Brain microvascular endothelial cell (primary cell): Measurements from ENCODE around the gene PCNT.

Experiments
- DNase-seq: peaks from one replicate; pipeline ENCODE4 v3.0.0-alpha.2; 2020
- H3K27ac ChIP-seq: fragments of 250-450 bp; sonication (Bioruptor Pico); 2 replicates; pipeline ENCODE4 v1.5.1; 2020; ENCODE audit warnings: mild to moderate bottlenecking, moderate library complexity
- H3K27me3 ChIP-seq: fragments of 250-450 bp; sonication (Bioruptor Pico); replicated peaks from 2 replicates; pipeline ENCODE4 v1.5.1; 2020; ENCODE audit warnings: mild to moderate bottlenecking
- H3K36me3 ChIP-seq: fragments of 250-450 bp; sonication (Bioruptor Pico); replicated peaks from 2 replicates; pipeline ENCODE4 v1.5.1; 2020; ENCODE audit warnings: mild to moderate bottlenecking
- H3K4me3 ChIP-seq: 2 replicates; pipeline ENCODE4 v1.5.1; 2011; ENCODE audit warnings: low read depth, mild to moderate bottlenecking, control low read depth, low read length, moderate library complexity
- in situ Hi-C: cut with HindIII; loops from 2 replicates; pipeline ENCODE4 v1.10.0; 2017; ENCODE audit warnings: low sequenced_read_pairs, low pct_ligation_motif_present
- TF ChIP-seq, protein P1 (sequence below): IDR thresholded peaks from 2 replicates; pipeline ENCODE4 v1.5.1; 2011; ENCODE audit warnings: low read depth, mild to moderate bottlenecking, moderate library complexity, low read length, control low read depth, inconsistent platforms; ENCODE audit errors: missing control alignments

The PCNT gene

GRCh38 chr21:46374761-46375389 is 50.9 kb downstream of the PCNT start:
- H3K36me3 ChIP-seq, result no peaks in the 10 kb centered on the region
- TF ChIP-seq, protein P1, sequence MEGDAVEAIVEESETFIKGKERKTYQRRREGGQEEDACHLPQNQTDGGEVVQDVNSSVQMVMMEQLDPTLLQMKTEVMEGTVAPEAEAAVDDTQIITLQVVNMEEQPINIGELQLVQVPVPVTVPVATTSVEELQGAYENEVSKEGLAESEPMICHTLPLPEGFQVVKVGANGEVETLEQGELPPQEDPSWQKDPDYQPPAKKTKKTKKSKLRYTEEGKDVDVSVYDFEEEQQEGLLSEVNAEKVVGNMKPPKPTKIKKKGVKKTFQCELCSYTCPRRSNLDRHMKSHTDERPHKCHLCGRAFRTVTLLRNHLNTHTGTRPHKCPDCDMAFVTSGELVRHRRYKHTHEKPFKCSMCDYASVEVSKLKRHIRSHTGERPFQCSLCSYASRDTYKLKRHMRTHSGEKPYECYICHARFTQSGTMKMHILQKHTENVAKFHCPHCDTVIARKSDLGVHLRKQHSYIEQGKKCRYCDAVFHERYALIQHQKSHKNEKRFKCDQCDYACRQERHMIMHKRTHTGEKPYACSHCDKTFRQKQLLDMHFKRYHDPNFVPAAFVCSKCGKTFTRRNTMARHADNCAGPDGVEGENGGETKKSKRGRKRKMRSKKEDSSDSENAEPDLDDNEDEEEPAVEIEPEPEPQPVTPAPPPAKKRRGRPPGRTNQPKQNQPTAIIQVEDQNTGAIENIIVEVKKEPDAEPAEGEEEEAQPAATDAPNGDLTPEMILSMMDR, result no peak
- DNase-seq, result no peak
- no peaks in the 10 kb centered on the region for H3K27me3 ChIP-seq
- H3K4me3 ChIP-seq, result no peak overlapping the region
- in situ Hi-C loops, result no loop called here
- H3K27ac ChIP-seq, result no peak overlapping the region

GRCh38 chr21:46375560-46376230 is 51.7 kb downstream of the PCNT start:
- no peak for DNase-seq
- H3K27me3 ChIP-seq, result no peaks in the 10 kb centered on the region
- in situ Hi-C loops, result no loop called here
- H3K27ac ChIP-seq, result no peak overlapping the region
- TF ChIP-seq, protein P1, result no peak
- no peaks in the 10 kb centered on the region for H3K36me3 ChIP-seq
- H3K4me3 ChIP-seq, result no peak overlapping the region

DNA sequence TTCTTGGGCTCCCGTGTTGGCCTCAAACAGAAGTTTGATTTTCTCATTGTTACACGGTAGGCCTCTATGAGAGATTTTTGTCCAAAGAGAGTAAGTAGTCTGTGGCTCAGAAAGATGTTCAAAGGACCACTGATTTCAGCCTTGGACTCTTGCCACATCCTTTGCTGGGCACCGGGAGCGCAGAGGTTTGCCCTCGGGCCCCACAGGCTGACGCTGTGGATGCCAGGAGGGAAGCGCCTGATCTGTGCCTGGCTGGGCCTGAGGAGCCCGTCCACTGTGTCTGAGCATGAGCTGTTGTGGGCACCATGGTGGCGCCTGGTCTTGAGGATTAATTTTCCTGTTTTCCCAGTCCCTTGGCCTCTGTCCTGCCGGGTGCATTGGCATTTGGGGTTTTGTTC is 52.3 kb downstream of the PCNT start:
- Histone ChIP-seq H3K36me3 (no peaks in the 10 kb centered on the region), H3K27ac (no peak overlapping the region), H3K27me3 (no peaks in the 10 kb centered on the region), H3K4me3 (no peak overlapping the region)
- in situ Hi-C loops, result no loop called here
- no peak for DNase-seq
- TF ChIP-seq, protein P1, result no peak

DNA sequence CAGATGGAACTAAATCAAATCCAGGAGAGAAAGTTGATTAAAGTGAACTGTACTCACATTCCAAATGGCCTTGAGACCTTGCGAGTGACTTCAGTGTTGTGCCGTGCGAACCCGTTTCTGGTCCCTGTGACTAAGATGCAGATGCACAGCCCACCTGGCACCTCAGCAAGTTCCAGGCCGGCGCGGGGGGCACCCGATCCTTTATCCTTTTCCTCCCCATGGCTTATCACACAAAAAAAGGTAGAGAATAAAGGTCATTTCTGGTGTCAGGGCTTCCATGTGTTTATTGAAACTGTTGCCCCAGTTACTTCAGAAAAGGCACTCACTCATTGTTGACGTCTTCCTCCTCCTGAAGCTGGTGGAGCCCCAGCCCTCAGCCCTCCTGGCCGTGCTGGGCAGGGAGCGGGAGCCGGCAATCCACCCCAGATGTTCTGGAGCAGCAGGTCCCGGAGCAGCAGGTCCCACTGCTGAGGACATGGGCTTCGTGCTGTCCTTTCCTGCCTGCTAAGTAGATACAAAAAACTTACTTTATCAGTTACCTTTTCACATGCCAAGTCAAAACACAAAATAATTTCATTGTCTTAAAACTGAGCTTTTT is 53.0 kb downstream of the PCNT start:
- in situ Hi-C loops, result no loop called here
- no peaks in the 10 kb centered on the region for H3K27me3 ChIP-seq
- no peak overlapping the region for H3K4me3 ChIP-seq
- TF ChIP-seq, protein P1, result no peak
- DNase-seq, result no peak
- H3K36me3 ChIP-seq, result no peaks in the 10 kb centered on the region
- no peak overlapping the region for H3K27ac ChIP-seq

GRCh38 chr21:46377789-46378188 is 53.8 kb downstream of the PCNT start:
- TF ChIP-seq, protein P1, result no peak
- Histone ChIP-seq H3K27ac (no peak overlapping the region), H3K27me3 (no peaks in the 10 kb centered on the region), H3K4me3 (no peak overlapping the region), H3K36me3 (no peaks in the 10 kb centered on the region)
- in situ Hi-C loops, result no loop called here
- no peak for DNase-seq
